Large intestine (tissue), 3 donors: ENCODE measurements around the gene SRRM2. TPM values are rescaled to one million over a fixed set of nuclear protein-coding genes. Genes with fewer than 3 reads are reported as not detected.

Experiments
- DNase-seq, 2 donors: peaks; one replicate each; pipeline versions ENCODE4 v3.0.0 to v3.0.0-alpha.2; 2013
- H3K27ac ChIP-seq: one replicate; pipeline ENCODE4 v1.5.1; 2013; ENCODE audit warnings: low read length
- H3K27me3 ChIP-seq: 2 replicates; pipeline ENCODE4 v1.6.1; 2013; ENCODE audit warnings: low read length; ENCODE audit not compliant: control insufficient read depth, insufficient read depth
- H3K36me3 ChIP-seq: 2 replicates; pipeline ENCODE4 v1.6.1; 2013; ENCODE audit warnings: low read length; ENCODE audit not compliant: control insufficient read depth, insufficient read depth
- H3K4me1 ChIP-seq: one replicate; pipeline ENCODE4 v1.6.1; 2013; ENCODE audit warnings: low read length; ENCODE audit not compliant: control insufficient read depth, insufficient read depth
- H3K4me3 ChIP-seq: one replicate; pipeline ENCODE4 v1.5.1; 2013; ENCODE audit warnings: low read length
- H3K9me3 ChIP-seq: one replicate; pipeline ENCODE4 v1.6.1; 2013; ENCODE audit warnings: mild to moderate bottlenecking, low read depth, low read length, moderate library complexity; ENCODE audit not compliant: control insufficient read depth
- WGBS: methylation state at CpG from one replicate; pipeline ENCODE4 v1.1.5; 2013; ENCODE audit warnings: low lambda C conversion rate; ENCODE audit not compliant: insufficient coverage; 5-methylcytosine and 5-hydroxymethylcytosine counted together
- polyA plus RNA-seq: library from polyadenylated mRNA; unstranded; fragments of 120-200 nt; gene quantifications from one replicate; pipeline ENCODE4 v1.2.1, GENCODE V29; 2013

The SRRM2 gene
- polyA plus RNA-seq, 1 donor = 688 TPM

GRCh38 chr16:2783581-2784357 lies 31.3 kb downstream of the SRRM2 start:
- no CpG with 5 or more reads among the region's 15 CpGs for WGBS
- no peaks in the 10 kb centered on the region for H3K36me3 ChIP-seq
- no peak for DNase-seq
- no peak overlapping the region for H3K4me3 ChIP-seq
- no peak overlapping the region for H3K27ac ChIP-seq
- peaks cover 7% of the 10 kb centered on the region for H3K9me3 ChIP-seq
- H3K4me1 ChIP-seq = peaks cover 10% of the 10 kb centered on the region
- peaks cover 50% of the 10 kb centered on the region for H3K27me3 ChIP-seq

- peaks cover 7% of the 10 kb centered on the region for H3K9me3 ChIP-seq
- DNase-seq = no peak
- H3K36me3 ChIP-seq = no peaks in the 10 kb centered on the region
- H3K4me1 ChIP-seq = peaks cover 7% of the 10 kb centered on the region
- H3K4me3 ChIP-seq = no peak overlapping the region
- H3K27ac ChIP-seq = no peak overlapping the region
- peaks cover 53% of the 10 kb centered on the region for H3K27me3 ChIP-seq
- WGBS = no CpG with 5 or more reads among the region's 15 CpGs
These were observed 32.1 kb downstream of the SRRM2 start for GRCh38 chr16:2784358-2785100.

GRCh38 chr16:2785101-2785991 lies 32.9 kb downstream of the SRRM2 start:
- H3K36me3 ChIP-seq = no peaks in the 10 kb centered on the region
- peak in 1 of 2 donors; percentile 41 for DNase-seq
- no CpG with 5 or more reads among the region's 79 CpGs for WGBS
- H3K4me1 ChIP-seq = peaks cover 7% of the 10 kb centered on the region
- H3K27ac ChIP-seq = no peak overlapping the region
- peaks cover 53% of the 10 kb centered on the region for H3K27me3 ChIP-seq
- no peak overlapping the region for H3K4me3 ChIP-seq
- peaks cover 7% of the 10 kb centered on the region for H3K9me3 ChIP-seq

- Histone ChIP-seq H3K27ac (no peak overlapping the region), H3K9me3 (peaks cover 7% of the 10 kb centered on the region), H3K4me1 (peaks cover 7% of the 10 kb centered on the region), H3K27me3 (peaks cover 57% of the 10 kb centered on the region), H3K4me3 (no peak overlapping the region), H3K36me3 (no peaks in the 10 kb centered on the region)
- no CpG with 5 or more reads among the region's 15 CpGs for WGBS
- no peak for DNase-seq
These were observed 33.8 kb downstream of the SRRM2 start for GRCh38 chr16:2786061-2786825.

- Histone ChIP-seq H3K4me1 (peaks cover 7% of the 10 kb centered on the region), H3K4me3 (no peak overlapping the region), H3K27me3 (peaks cover 55% of the 10 kb centered on the region), H3K9me3 (peaks cover 7% of the 10 kb centered on the region), H3K27ac (no peak overlapping the region), H3K36me3 (no peaks in the 10 kb centered on the region)
- no CpG with 5 or more reads among the region's 3 CpGs for WGBS
- no peak for DNase-seq
These were observed 34.4 kb downstream of the SRRM2 start for GRCh38 chr16:2786826-2787151.

GRCh38 chr16:2787406-2787805 lies 35.0 kb downstream of the SRRM2 start, which contains the start of gene PRSS33:
TSS of gene PRSS33 (minus strand) at chr16:2787560. CDS start at chr16:2786547, 1,013 bp downstream.
- Histone ChIP-seq H3K27ac (no peak within 1 kb of the TSS), H3K27me3 (peaks cover 51% of the 10 kb centered on the region), H3K4me3 (no peak within 1 kb of the TSS), H3K9me3 (peaks cover 7% of the 10 kb centered on the region), H3K4me1 (peaks cover 7% of the 10 kb centered on the region), H3K36me3 (no peaks in the 10 kb centered on the region)
- no peak for DNase-seq
- 20% methylated on average over 3 of the region's 10 CpGs for WGBS

GRCh38 chr16:2787961-2788360 lies 35.5 kb downstream of the SRRM2 start:
- Histone ChIP-seq H3K36me3 (no peaks in the 10 kb centered on the region), H3K27ac (no peak overlapping the region), H3K9me3 (peaks cover 7% of the 10 kb centered on the region), H3K4me1 (peaks cover 7% of the 10 kb centered on the region), H3K4me3 (no peak overlapping the region), H3K27me3 (peaks cover 46% of the 10 kb centered on the region)
- no peak for DNase-seq
- 100% methylated on average over 1 of the region's 7 CpGs for WGBS

- no peak for DNase-seq
- Histone ChIP-seq H3K9me3 (peaks cover 4% of the 10 kb centered on the region), H3K4me3 (no peak overlapping the region), H3K4me1 (peaks cover 16% of the 10 kb centered on the region), H3K27ac (no peak overlapping the region), H3K27me3 (peaks cover 25% of the 10 kb centered on the region), H3K36me3 (no peaks in the 10 kb centered on the region)
- WGBS = no CpG with 5 or more reads among the region's 5 CpGs
These were observed 38.2 kb downstream of the SRRM2 start for GRCh38 chr16:2790631-2791030.

GRCh38 chr16:2791174-2791573 lies 38.7 kb downstream of the SRRM2 start:
- DNase-seq = no peak
- 90% methylated on average over 2 of the region's 8 CpGs for WGBS

More at GRCh38 chr16:2791174-2791573, 38.7 kb downstream of the SRRM2 start:
- peaks cover 19% of the 10 kb centered on the region for H3K27me3 ChIP-seq
- no peak overlapping the region for H3K27ac ChIP-seq
- peaks cover 11% of the 10 kb centered on the region for H3K4me1 ChIP-seq
- no peak overlapping the region for H3K4me3 ChIP-seq
- no peaks in the 10 kb centered on the region for H3K36me3 ChIP-seq
- no peaks in the 10 kb centered on the region for H3K9me3 ChIP-seq
